ENCODE measurements around the gene VGLL4.

GRCh38 chr3:11546657-11547302, 96.9 kb downstream of the VGLL4 start:
- TF ChIP-seq CTCF (conservative IDR thresholded peaks at IDR 0.05 in 1 of 2, IDR thresholded peaks at IDR 0.05 in 1 of 2; ENCODE audit: extremely low read depth in 1 of 2, insufficient read depth in 1 of 2, low read depth in 1 of 2, low read length in 2 of 2) (no peak), EZH2 (IDR thresholded peaks at IDR 0.05; ENCODE audit: borderline replicate concordance, low read length) (no peak)

All from mammary epithelial cell (primary cell).